NB4 (cell line): Measurements from ENCODE around the gene MSI1.

Experiments used
- DNase-seq: peaks from one replicate; pipeline ENCODE4 v3.0.0; 2010; ENCODE audit warnings: low read depth
- H3K4me3 ChIP-seq: one replicate; pipeline ENCODE4 v1.5.1; 2011; ENCODE audit warnings: mild to moderate bottlenecking, low read depth, low read length, moderate library complexity
- MYC ChIP-seq: IDR thresholded peaks from 2 replicates; pipeline ENCODE4 v1.6.1; 2011; ENCODE audit warnings: low read depth, low read length
- POLR2A ChIP-seq: IDR thresholded peaks from 2 replicates; pipeline ENCODE4 v1.6.1; 2011; ENCODE audit warnings: mild to moderate bottlenecking; ENCODE audit not compliant: insufficient read length; ENCODE audit errors: extremely low read depth
- TF ChIP-seq, protein P1 (sequence below): IDR thresholded peaks from 2 replicates; pipeline ENCODE4 v1.6.1; 2011; ENCODE audit warnings: low read depth, low read length
- TF ChIP-seq, protein P2 (sequence below): IDR thresholded peaks from one replicate; pipeline ENCODE4 v1.5.1; 2012; ENCODE audit warnings: low read depth, low read length

MSI1 gene

DNA sequence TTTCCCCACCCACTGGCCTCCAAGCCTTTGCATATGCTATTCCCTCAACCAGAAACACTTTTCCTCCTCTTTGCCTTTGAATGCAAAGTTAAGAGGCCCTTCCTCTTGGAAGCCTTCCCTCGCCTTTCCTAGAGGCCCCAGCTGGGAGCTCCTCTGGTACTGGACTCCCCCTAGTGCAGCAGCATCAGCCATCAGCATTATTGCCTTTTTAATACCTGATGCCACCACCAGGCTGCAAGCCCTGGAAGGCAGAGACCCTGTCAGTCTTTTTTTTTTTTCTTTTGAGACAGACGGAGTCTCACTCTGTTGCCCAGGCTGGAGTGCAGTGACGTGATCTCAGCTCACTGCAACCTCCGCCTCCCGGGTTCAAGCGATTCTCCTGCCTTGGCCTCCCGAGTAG, 22.3 kb downstream of the MSI1 start:
- TF ChIP-seq, protein P1, sequence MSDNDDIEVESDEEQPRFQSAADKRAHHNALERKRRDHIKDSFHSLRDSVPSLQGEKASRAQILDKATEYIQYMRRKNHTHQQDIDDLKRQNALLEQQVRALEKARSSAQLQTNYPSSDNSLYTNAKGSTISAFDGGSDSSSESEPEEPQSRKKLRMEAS, result no peak
- TF ChIP-seq POLR2A (no peak), MYC (no peak)
- TF ChIP-seq, protein P2, sequence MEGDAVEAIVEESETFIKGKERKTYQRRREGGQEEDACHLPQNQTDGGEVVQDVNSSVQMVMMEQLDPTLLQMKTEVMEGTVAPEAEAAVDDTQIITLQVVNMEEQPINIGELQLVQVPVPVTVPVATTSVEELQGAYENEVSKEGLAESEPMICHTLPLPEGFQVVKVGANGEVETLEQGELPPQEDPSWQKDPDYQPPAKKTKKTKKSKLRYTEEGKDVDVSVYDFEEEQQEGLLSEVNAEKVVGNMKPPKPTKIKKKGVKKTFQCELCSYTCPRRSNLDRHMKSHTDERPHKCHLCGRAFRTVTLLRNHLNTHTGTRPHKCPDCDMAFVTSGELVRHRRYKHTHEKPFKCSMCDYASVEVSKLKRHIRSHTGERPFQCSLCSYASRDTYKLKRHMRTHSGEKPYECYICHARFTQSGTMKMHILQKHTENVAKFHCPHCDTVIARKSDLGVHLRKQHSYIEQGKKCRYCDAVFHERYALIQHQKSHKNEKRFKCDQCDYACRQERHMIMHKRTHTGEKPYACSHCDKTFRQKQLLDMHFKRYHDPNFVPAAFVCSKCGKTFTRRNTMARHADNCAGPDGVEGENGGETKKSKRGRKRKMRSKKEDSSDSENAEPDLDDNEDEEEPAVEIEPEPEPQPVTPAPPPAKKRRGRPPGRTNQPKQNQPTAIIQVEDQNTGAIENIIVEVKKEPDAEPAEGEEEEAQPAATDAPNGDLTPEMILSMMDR, result no peak
- H3K4me3 ChIP-seq, result no peak overlapping the region
- no peak for DNase-seq

DNA sequence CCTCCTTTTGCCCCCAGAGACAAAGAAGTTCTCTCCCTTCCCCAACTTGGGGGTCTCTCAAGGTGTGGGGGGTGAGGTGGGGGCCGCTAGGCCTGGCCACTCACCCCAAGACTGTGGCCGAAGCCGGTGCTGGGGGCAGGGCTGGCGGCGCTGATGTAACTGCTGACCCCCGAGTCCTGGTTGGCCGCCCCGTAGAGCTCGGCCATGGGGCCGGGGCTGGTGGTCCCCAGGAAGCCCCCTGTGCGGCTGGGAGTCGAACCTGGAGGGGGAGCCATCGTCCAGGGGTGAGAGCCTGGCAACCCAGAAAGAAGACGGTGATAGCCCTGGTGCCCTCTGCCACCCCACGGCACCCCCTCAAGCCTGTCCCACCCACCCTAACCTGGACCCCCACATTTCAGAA, 22.9 kb downstream of the MSI1 start:
- no peak overlapping the region for H3K4me3 ChIP-seq
- DNase-seq, result no peak
- TF ChIP-seq, protein P2, result no peak
- TF ChIP-seq MYC, result no peak

DNA sequence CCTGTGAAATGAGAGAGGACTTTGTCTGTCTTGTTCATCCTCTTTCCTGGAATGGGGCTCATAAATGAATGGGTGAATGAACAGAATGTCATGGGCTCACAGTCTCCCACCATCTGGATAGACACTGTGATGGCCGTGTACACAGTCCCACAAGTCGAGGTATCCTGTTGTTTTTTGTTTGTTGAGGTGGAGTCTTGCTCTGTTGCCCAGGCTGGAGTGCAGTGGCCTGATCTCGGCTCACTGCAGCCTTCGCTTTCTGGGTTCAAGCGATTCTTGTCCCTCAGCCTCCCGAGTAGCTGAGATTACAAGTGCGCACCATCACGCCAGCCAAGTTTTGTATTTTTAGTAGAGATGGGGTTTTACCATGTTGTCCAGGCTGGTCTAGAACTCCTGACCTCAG, 25.3 kb downstream of the MSI1 start:
- TF ChIP-seq POLR2A, result no peak
- TF ChIP-seq, protein P2, result no peak
- TF ChIP-seq MYC, result no peak
- TF ChIP-seq, protein P1, result no peak
- H3K4me3 ChIP-seq, result no peak overlapping the region
- no peak for DNase-seq

DNA sequence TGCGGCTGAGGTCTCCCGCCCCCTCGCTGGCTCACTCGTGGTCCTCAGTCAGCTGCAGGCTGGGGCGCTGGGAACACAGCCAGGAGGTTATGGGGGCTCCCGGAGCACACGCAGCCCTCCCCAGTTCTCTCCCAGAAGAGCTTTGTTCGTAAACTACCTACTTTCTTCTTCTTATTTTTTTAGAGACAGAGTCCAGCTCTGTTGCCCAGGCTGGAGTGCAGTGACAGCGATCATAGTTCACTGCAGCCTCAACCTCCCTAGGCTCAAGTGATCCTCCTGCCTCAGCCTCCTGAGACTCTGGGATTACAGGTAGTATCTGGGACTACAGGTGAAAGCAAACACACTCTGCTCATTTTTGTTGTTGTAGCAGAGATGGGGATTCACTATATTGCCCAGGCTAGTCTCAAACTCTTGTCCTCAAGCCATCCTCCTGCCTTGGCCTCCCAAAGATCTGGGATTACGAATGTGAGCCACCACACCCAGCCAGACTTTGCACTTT, 25.9 kb downstream of the MSI1 start:
- DNase-seq, result no peak
- H3K4me3 ChIP-seq, result no peak overlapping the region
- TF ChIP-seq MYC (no peak), POLR2A (no peak)
- TF ChIP-seq, protein P1, result no peak
- TF ChIP-seq, protein P2, result no peak

DNA sequence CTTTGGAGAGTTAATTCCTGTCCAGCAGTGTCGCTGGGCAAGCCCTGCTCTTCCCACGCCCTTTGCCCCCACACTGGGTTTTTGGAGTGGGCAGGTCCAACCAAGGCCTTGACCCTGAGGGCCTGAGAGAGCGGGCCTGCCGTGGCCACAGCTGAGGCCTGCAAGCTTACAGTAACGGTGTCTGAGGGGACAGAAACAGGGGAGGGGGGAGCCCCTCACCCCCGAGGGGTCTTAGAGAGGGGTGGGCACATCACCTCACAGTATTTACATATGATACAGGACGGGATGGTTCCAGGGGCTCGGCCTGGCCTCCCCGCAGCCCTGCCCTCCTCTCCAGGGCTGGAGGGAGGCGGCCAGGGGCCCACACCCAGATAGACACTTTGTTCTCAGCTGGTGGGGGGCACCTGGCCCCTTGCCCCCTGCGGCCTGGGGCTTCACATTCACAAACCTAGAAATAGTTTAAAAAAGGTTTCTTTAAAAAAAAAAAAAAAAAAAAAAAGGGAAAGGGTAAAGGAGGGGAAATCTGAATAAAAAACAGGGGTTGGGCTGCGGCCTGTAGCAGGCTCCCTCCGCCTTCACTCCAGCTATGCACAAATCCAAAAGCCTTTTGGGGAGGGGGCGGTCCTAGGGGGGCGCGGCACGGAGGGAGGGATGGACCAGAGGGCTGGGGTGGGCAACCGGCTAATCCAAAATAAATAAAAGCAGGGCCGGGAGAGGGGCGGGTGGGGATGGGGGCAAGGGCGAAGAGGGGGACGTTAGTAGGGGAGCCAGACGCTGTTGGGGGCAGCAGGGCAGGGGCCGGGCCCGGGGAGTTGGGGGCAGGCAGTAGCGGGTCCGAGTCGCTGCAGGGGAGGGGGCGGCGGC, 26.6 kb downstream of the MSI1 start:
- no peak overlapping the region for H3K4me3 ChIP-seq
- DNase-seq, result no peak
- no peak for TF ChIP-seq MYC
- TF ChIP-seq, protein P2, result no peak
- TF ChIP-seq POLR2A, result no peak
- TF ChIP-seq, protein P1, result no peak
